ENCODE measurements around the gene NTM.

DNA sequence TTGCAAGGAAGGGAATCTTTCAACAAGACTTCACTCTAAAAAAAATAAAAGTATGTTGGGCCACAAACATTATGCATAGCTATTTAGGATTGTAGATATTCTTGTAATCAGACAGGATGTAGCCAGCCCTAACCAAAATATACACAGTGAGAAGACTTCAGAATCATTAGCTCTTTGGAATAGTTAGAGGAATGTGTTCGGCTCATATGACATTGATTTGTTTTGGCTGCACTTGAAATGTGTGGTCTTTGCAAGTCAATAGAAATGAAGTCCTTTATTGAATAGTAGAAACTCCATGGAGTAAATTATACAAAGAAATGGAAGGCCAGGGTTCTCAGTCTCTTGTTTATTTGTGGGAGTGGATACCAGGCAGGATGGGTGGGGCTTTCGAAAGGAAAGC lies 692.1 kb downstream of the NTM start:
- TF ChIP-seq, protein P1, sequence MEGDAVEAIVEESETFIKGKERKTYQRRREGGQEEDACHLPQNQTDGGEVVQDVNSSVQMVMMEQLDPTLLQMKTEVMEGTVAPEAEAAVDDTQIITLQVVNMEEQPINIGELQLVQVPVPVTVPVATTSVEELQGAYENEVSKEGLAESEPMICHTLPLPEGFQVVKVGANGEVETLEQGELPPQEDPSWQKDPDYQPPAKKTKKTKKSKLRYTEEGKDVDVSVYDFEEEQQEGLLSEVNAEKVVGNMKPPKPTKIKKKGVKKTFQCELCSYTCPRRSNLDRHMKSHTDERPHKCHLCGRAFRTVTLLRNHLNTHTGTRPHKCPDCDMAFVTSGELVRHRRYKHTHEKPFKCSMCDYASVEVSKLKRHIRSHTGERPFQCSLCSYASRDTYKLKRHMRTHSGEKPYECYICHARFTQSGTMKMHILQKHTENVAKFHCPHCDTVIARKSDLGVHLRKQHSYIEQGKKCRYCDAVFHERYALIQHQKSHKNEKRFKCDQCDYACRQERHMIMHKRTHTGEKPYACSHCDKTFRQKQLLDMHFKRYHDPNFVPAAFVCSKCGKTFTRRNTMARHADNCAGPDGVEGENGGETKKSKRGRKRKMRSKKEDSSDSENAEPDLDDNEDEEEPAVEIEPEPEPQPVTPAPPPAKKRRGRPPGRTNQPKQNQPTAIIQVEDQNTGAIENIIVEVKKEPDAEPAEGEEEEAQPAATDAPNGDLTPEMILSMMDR (IDR thresholded peaks at IDR 0.05) = no peak
- TF ChIP-seq POLR2A (IDR thresholded peaks at IDR 0.05) = no peak

All from esophagus squamous epithelium (tissue), 4 donors.